Cardiac septum (tissue), 1 donor: Measurements from ENCODE around the gene PBOV1. TPM values are rescaled to one million over a fixed set of nuclear protein-coding genes. Genes with fewer than 3 reads are reported as not detected.
"Not testable (repeated sequence)": the region's sequence is repeated elsewhere in the genome, so short reads cannot be mapped to it uniquely, and the experiment has no call there.

Experiments used
- DNase-seq: peaks from one replicate; pipeline ENCODE4 v3.0.0-alpha.2; 2020; ENCODE audit warnings: low spot score
- intact Hi-C: fragments of 100-400 bp; cut with DNase I; formaldehyde crosslinking; loops from one replicate; pipeline ENCODE4 v1.14.0; 2022
- total RNA-seq: library from RNA; stranded (reverse); fragmentation: NEBNext Ultra II Directional; extraction: Animal tissue kit (Norgen Biotek cat#: 25700); gene quantifications from one replicate; pipeline ENCODE4 v1.2.1, GENCODE V29; 2021
- donor health status: DM: no; HTN: no; CAD: no.

PBOV1 gene
- total RNA-seq, 1 donor from 2014 or later: not detected

DNA sequence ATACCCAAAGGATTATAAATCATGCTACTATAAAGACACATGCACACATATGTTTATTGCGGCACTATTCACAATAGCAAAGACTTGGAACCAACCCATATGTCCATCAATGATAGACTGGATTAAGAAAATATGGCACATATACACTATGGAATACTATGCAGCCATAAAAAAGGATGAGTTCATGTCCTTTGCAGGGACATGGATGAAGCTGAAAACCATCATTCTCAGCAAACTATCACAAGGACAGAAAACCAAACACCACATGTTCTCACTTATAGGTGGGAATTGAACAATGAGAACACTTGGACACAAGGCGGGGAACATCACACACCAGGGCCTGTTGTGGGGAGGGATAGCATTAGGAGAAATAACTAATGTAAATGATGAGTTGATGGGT is 5.8 kb downstream of the PBOV1 start:
- DNase-seq, intact Hi-C loops: not testable (repeated sequence)

DNA sequence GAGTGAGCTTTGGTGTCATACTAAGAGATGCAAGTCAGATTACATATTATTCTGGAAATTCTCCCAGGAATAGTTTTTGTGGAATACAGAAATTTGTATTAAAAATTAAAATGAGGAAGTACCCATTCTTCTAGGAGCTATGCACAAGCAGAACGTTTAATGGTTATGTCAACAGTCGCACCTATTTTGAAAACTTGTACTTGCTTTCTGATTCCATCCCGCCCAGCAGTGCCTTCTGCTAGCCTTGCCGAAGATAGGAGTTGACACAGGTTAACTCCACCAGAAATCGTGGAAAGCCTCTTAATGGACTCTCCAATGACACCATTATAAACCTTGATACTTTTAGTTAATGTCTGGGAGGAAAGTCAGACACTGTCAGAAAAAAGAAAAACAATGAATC is 6.7 kb downstream of the PBOV1 start:
- no peak for DNase-seq
- intact Hi-C loops: no loop called here

DNA sequence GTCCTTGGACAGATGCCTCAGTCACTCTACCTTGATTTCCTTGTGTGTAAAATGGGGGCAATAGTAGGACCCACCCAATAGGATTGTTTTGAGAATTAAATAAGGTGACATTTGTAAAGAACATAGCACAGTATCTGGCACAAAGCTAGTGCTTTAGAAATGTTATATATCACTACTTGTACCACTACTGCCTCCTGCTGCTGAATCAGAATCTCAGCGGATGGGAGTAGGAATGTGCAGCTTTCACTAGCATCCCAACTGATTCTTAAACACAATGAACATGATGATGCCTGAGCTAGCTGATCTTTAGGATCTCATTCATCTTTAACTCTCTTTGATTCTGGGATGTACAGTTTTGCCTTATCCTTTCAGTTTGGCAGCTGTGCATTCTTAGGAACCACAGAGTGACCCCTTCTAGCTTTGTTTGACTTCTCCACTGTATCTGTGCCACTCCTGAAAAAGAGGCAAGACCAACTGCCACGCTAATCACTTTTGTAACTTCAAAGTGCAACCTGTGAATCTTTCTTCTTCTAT is 7.2 kb downstream of the PBOV1 start:
- intact Hi-C loops: no loop called here
- no peak for DNase-seq

DNA sequence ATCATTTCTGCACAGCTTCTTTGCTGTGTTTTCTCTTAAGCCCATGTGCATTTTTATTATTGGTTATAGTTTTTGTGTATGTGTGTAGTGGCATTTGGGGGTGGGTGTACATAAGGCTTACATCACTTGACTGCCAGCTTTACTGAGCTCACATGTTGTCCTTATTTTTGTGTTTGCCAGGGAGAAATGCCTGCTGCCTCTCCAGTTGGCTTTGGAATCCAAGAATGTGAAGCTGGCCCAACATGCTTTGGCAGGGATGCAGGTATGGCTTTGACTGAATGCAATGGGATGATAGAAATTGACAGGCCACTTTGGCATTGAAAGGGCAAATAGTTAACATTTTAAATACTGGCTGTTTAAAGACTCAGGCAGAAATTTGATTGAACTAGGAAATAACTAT is 11.4 kb downstream of the PBOV1 start:
- intact Hi-C loops: no loop called here
- DNase-seq: no peak

DNA sequence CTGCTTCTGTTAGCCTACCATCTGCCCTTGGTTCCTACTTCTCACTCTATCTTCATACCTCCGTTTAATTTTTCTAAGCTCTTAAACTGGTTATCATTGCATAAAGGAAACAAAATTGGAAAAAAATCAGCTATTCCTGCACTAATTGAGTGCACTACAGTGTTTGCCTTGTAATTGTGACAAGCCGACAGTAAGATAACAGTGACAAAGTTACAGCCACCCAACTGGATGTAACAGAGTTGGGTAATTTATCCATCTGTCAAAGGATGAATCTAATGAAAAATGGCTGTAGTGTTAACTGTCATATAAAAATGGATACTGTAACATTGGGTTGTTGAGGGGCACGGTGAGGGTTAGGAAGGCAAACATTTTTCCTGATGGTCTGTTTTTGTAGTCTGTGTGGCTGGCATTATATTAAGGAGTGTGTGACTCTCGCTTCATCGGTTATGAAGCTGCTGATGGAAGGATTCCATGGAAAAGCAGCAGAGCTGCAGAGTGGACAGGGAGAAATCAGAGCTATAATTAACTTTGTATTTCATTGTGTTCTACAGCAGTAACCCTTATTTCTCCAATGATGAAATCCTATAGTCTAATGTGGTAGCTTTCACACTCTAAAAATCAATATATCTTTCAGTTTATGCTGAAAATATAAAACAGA is 12.7 kb downstream of the PBOV1 start:
- no peak for DNase-seq
- intact Hi-C loops: no loop called here

DNA sequence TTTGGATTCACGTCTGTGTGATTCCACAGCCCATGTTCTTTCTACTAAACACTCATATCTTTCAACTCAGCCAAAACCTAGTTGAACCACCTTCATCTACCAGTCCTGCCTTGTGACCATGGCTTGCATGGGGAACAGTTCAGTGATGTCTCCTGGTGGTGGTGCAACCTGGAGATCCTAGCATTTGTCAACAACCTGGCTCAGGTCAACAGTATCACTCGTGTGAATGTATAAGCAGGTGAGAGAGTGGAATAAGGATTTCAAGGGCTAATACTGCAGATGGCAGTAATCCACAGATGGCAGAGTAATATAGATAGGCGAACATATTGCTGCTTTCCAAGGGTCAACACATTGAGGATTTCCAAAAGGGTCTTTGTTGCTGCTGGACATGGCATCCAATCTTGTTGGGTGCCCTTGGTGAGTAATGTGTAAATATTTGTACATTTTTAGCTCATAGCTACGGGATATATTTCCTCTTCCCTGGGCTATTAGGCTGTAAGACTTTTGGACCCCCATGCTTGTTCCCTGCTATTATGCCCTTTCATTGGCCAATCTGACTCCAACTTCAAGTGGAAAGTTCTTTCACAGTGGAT is 13.4 kb downstream of the PBOV1 start:
- intact Hi-C loops: no loop called here
- DNase-seq: no peak

DNA sequence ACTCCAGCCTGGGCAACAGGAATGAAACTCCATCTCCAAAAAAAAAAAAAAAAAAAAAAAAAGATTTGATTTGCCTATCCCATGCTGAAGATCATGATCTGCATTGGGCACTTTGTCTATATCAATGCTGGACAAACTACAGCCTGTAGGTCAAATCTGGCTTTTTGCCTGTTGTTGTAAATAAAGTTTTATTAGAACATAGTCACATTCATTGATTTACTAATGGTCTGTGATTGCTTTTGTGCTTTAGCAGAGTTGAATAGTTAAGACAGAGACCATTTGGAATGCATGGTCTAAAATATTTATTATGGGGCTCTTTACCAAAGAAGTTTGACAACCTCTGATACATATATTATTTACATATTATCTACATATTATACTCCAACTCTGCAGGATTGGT is 14.0 kb downstream of the PBOV1 start:
- no peak for DNase-seq
- intact Hi-C loops: no loop called here

DNA sequence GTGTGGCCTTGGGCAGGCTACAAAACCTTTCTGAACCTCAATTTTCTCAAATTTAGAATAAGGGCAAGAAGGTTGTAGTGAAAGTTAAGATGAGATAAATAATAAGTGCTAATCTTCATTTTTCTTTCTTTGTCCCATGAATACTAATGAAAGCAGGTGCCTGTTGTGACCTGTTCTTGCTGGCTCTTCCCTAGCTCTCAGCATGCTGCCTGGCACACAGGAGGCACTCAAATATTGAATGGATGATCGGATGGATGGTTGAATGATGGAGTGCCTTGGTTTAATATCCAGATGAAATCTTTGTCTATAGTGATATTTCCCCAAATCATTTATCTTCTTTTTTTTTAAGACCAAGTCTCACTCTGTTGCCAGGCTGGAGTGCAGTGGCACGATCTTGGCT is 15.0 kb downstream of the PBOV1 start:
- DNase-seq: no peak
- intact Hi-C loops: no loop called here

DNA sequence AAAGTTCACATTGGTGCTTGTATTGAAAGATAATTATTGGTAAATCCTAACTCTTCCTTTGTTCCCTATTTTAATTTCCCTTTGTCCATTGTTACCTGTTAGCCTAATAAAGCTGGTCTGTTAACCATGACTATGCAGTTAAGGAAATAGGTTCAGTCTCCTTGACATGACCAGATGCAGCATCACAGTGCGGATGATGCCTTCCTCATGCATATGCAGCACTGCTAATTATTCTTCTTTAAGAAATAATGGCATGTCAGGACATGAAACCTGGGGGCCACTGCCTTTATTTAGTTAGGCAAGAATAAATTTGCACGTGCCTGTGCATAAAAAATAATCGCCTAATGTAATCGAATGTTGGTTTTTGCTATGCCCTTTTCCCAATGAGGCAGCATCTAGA is 16.5 kb downstream of the PBOV1 start:
- intact Hi-C loops: no loop called here
- no peak for DNase-seq

DNA sequence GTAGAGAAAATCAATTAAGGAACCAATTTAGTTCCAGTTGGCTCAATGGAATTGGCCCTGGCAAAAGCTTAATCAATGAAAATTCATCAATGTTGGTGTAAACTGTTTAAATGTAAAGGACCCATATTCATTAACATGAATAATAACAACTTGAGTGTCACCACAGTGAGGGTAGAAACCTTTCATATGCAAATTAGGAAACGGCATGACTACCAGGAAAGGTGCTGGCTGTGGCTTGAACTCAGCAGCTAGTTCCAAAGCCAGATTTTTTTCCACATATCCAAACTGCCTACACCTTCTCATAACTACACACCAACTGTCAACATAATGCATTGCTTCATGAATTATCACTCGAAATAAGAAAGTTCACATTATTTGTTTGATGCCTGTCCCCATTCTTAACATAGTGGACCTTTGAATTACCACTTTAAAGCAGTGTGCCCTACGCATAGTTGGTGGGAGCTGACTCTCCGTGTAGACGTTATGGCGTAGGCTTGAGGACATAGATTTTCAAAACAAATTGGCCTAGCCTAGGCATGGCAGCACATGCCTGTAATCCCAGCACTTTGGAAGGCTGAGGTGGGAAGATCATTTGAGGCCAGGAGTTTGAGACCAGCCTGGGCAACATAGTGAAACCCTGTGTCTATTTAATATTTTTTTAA is 19.7 kb downstream of the PBOV1 start:
- intact Hi-C loops: no loop called here
- no peak for DNase-seq

DNA sequence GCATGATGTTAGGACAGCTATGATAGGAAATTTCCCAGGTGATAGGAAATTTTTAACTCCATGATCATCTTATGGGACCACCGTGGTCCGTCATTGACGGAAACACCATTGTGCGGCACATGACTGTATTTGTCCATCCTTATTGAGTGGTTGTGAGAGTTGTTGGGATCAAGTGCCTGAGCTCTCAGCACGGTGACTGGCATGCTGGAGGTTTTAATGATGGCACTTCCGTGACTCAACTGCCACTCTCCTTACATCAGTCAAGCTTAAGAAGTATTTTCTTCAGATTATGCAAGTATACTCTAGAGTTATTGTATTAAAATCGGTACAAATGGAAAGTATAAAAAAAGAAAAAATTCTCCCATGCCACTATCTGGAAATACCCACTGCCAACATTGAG is 20.7 kb downstream of the PBOV1 start:
- no peak for DNase-seq
- intact Hi-C loops: no loop called here

DNA sequence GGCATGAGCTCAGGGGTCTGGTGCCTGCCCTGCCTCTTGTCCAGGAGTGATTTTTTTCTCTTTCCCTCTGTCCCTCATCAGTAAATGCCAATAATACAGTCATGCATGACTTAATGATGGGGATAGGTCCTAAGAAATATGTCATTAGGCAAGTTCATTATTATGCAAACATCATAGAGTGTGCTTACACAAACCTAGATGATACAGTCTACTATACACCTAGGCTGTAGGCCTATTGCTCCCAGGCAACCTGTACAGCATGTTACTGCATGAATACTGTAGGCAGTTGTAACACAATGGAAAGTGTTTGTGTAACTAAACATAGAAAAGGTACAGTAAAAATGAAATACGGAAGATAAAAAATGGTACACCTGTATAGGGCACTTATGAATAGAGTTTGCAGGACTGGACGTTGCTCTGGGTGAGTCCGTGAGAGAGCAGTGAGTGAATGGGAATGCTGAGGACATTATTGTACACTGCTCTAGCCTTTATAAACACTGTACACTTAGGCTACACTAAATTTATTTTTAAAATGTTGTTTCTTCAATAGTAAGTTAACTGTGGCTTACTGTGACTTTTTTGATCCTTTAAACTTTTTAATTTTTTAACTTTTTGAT is 22.1 kb downstream of the PBOV1 start:
- intact Hi-C loops: no loop called here
- no peak for DNase-seq

DNA sequence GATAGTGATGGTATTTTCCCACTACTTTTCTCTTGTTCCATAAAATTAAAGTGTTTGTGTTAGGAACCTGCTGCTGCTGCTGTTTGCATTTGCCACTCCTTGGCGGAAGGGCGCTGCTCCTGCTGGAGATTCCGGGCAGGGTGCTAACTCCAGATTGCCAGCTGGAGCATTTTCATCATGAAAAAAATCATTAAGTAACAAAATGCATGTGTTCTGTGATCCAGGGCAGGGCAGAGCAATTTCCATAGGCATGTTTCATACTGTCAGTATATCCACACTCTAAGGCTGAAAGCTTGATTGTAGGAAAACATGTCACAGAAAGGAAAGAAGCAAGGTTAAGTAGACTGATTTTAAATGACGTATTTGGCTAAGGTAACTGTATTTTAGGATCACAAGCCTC is 24.0 kb downstream of the PBOV1 start:
- intact Hi-C loops: no loop called here
- no peak for DNase-seq

DNA sequence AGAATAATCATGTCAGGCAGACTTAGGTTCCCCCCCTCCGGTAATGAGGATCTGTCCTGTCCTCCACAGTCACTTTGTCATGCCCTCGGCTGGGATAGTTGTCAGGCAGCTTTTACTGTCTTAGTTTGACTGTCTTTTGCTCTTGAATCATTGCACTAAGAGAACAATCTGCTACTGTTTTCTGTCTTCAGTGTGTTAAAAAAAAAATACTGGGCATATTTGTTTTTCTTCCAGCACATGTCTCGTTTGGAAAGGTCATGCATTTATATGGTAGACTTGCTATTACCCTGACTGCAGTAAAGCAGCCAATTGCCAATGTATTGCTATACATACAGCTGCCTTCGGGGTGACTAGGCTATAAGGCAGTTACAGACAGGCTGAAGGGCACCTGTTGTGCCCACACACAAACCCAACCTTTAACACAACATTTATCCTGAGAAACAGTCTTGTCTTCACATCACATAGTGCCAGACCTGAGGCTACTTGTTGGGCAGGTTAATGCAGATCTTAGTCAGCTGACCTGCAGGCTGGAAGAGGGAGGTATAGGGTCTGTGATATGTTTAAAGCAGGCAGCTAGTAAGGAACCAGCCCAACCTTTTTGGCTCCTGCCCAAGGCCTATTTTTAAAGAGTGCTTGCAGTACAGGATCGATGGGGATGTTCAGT is 29.9 kb downstream of the PBOV1 start:
- DNase-seq: no peak
- intact Hi-C loops: no loop called here

DNA sequence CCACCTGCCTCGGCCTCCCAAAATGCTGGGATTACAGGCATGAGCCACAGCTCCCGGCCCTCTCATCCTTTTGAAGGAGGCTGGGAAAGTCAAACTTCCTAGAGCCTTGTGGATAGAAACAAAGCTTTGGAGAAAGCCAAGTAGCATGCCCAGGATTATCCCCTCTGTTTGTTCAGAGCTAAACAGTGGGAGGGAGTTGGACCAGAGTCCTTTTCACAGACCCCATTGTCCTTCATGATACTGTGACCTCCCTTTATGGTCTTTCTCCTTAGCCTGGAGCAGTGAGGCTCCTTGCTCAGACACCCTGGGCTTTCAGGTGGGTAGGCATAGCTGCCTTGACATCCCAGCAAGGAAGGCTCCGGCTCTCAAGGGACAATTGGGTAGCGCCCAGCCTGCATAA is 31.1 kb downstream of the PBOV1 start:
- intact Hi-C loops: no loop called here
- DNase-seq: no peak

DNA sequence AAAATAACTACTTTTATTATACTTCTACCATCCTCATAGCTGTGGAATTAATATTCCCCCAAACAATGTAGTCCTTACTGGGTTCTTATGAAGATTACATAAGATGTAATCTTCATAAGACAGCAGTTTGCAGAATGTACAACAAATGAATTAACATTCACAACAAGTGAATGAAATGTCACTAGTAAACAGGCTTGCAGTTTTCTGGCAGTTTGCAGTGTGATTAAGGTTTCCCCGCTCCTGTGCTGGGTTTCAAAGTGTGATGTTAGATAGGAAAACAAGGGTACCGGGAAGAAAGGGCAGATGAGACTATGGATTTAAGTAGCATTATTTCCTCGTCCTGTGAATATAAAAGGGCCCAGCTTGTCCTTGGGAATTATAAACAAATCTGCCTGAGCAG is 34.1 kb downstream of the PBOV1 start:
- DNase-seq: no peak
- intact Hi-C loops: no loop called here

DNA sequence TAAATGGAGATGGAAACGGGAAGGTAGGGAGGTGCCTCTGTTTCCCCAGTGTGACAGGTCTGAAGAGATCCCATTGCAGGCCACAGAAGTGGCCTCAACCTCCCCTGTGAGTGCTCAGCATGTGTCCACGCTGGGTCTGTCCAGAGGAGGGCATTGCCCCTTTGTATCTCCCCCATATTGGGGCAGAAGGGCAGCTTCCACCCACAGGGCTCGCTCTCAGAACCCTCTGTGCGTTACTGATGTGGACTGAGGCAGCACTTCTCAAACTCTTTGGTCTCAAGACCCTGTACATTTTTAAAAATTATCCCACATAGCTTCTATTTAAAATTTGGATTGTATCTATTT is 34.5 kb downstream of the PBOV1 start:
- DNase-seq: no peak
- intact Hi-C loops: no loop called here

DNA sequence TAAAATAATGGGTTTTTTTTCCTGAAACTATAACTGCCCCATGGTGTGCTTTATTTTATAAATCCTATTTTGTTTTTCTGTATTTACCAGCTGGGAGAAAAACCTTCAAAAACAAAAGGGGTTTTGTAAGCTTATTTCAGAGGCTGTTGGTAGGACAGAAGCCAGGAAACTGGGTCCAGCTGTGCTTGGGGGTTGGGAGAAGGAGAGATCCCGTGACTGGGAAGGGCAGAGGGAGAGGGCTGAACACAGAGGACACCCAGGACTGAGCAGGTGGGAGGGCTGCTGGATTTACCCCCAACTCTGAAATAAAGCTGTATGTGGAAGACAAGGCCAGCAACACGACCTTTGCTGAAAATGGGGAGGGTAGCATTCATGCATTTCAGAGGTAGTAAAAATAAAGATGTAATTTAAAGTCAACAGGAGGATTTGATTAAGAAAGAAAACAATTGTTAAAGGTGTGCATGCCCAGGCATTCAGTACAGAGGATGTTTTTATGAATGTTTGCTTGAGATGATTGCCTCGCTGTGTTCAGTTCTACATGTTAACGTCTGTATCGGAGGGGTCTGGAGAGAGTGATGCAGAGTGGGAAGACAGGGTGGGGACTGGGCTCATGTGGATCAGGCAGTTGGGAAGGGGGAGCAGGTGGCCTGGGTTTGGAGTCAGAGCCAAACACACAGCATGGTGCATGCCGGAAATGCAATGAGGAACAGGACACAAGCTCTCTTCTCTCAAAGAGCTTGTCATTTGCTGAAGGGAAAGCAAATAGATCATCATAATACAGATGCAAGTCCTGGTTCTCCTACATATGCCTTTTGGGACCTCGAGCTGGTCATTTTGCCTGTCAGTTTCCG is 35.1 kb downstream of the PBOV1 start:
- intact Hi-C loops: no loop called here
- no peak for DNase-seq

DNA sequence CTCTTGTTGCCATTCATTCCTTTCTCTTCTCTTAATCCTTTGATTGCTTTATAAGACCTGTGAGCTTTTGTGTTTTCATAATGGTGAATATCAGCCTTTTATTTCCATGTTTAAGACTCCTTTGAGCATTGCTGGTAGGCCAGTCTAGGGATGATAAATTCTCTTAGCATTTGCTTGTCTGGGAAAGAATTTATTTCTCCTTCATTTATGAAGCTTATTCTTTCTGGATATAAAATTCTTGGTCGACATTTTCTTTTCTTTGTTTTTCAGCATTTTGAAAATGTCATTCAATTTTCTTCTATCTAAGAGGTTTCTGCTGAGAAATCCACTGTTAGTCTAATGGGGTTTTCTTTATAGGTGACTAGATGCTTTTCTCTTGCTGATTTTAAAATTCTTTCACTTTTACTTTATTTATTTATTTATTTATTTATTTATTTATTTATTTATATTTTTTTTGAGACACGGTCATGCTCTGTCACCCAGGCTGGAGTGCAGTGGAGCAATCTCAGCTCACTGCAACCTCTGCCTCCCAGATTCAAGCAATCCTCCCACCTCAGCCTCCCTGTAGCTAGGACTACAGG is 41.5 kb downstream of the PBOV1 start:
- intact Hi-C loops: no loop called here
- DNase-seq: no peak
